ENCODE results near the gene CDK5R1. TPM values are rescaled to one million over a fixed set of nuclear protein-coding genes. Genes with fewer than 3 reads are reported as not detected.

Gene CDK5R1
- polyA plus RNA-seq, 1 of the 3 experiments (the other 2 are of a cell fraction), result 1.4 TPM

- TF ChIP-seq, protein P1, sequence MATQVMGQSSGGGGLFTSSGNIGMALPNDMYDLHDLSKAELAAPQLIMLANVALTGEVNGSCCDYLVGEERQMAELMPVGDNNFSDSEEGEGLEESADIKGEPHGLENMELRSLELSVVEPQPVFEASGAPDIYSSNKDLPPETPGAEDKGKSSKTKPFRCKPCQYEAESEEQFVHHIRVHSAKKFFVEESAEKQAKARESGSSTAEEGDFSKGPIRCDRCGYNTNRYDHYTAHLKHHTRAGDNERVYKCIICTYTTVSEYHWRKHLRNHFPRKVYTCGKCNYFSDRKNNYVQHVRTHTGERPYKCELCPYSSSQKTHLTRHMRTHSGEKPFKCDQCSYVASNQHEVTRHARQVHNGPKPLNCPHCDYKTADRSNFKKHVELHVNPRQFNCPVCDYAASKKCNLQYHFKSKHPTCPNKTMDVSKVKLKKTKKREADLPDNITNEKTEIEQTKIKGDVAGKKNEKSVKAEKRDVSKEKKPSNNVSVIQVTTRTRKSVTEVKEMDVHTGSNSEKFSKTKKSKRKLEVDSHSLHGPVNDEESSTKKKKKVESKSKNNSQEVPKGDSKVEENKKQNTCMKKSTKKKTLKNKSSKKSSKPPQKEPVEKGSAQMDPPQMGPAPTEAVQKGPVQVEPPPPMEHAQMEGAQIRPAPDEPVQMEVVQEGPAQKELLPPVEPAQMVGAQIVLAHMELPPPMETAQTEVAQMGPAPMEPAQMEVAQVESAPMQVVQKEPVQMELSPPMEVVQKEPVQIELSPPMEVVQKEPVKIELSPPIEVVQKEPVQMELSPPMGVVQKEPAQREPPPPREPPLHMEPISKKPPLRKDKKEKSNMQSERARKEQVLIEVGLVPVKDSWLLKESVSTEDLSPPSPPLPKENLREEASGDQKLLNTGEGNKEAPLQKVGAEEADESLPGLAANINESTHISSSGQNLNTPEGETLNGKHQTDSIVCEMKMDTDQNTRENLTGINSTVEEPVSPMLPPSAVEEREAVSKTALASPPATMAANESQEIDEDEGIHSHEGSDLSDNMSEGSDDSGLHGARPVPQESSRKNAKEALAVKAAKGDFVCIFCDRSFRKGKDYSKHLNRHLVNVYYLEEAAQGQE (IDR thresholded peaks at IDR 0.05; ENCODE audit: low read depth, low read length), result no peak
- TF ChIP-seq, protein P2, sequence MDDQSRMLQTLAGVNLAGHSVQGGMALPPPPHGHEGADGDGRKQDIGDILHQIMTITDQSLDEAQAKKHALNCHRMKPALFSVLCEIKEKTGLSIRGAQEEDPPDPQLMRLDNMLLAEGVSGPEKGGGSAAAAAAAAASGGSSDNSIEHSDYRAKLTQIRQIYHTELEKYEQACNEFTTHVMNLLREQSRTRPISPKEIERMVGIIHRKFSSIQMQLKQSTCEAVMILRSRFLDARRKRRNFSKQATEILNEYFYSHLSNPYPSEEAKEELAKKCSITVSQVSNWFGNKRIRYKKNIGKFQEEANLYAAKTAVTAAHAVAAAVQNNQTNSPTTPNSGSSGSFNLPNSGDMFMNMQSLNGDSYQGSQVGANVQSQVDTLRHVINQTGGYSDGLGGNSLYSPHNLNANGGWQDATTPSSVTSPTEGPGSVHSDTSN (IDR thresholded peaks at IDR 0.05), result no peak
- TF ChIP-seq ELF1 (IDR thresholded peaks at IDR 0.05) (no peak), RCOR1 (IDR thresholded peaks at IDR 0.05; ENCODE audit: low read length) (no peak)
Measured at GRCh38 chr17:32481193-32481592, 5.6 kb upstream of the CDK5R1 start (continued).

DNA sequence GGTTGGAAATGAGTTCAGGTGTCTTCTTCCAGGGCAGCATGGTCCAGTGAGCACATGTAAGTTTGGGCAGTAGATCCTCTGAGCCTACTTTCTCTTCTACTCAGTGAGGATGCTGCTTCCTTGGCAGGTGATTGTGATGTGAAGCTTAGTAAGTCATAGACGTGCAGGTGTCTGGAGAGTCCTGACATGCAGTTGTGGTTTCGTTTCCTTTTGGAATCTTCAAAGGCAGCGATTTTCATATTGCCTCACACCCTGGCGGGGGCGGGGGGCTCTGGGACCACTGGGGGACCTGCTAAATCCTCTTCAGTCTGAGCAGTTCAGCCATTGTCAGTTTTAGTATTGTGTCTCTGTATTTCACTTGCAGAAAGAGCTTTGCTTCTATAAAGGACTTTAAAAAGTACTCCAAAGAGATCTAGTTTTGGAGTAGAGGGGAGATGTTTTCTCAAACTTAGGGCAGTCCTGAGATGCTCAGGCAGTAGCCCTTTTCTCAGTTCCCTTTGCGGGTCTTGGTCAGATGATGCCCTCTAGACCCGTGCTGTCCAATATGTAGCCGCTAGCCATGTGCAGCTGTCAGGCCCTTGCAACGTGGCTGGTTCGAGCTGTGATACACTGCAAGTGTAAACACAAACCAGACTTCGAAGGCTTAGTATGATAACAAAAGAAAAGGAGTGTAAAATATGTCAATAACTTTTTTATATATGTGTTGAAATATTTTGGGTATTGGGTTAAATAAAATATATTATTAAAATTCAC lies 4.0 kb upstream of the CDK5R1 start:
- H3K9ac ChIP-seq, result no peak overlapping the region
- H3K27me3 ChIP-seq (ENCODE audit: insufficient read depth), result no peaks in the 10 kb centered on the region
- H3K36me3 ChIP-seq (replicated peaks in 1 of 2; ENCODE audit: control insufficient read depth in 1 of 2, insufficient read depth in 2 of 2, low read length in 1 of 2), result peaks cover 17 to 52% of the 10 kb centered on the region in 2 experiments
- H3K9me2 ChIP-seq, result no peaks in the 10 kb centered on the region
- no peak overlapping the region for H3K4me2 ChIP-seq
- DNase-seq, result no peak
- TF ChIP-seq MXI1 (IDR thresholded peaks at IDR 0.05; ENCODE audit: low read depth, low read length) (peak; percentile 49; the same call in 1 of the 2 replicates), FOXJ3 (CRISPR knock-in tag; IDR thresholded peaks at IDR 0.05) (no peak)
- no peak overlapping the region for H2AFZ ChIP-seq (ENCODE audit: low read depth)
- ChIA-PET POLR2A (interaction anchor here (1.2 kb wide), 1 partner anchor 19 kb away, joined by 4 read pairs; no protein-coding TSS in a partner anchor), CTCF (interaction anchor here (0.6 to 11.0 kb wide), 17 partner anchors 12 to 395 kb away, joined by 3 to 102 read pairs (median 5); partner anchors contain the start of genes MYO1D and PSMD11)
- H4K20me1 ChIP-seq (ENCODE audit: insufficient read depth), result no peaks in the 10 kb centered on the region
- peaks cover 0 to 20% of the 10 kb centered on the region in 2 experiments; a peak in 1 of 4 replicates for H3K4me1 ChIP-seq (ENCODE audit: control insufficient read depth in 1 of 2, insufficient read depth in 2 of 2, low read depth in 1 of 2, low read length in 1 of 2)
- H3K27ac ChIP-seq (ENCODE audit: low read depth in 2 of 2, low read length in 1 of 2), result peak overlapping the region; percentile 4 to 26; a peak in 3 of 4 replicates
- H3K79me2 ChIP-seq (ENCODE audit: insufficient read depth), result no peaks in the 10 kb centered on the region
- no peak overlapping the region for H3K4me3 ChIP-seq (ENCODE audit: low read depth in 2 of 2, low read length in 1 of 2)
- WGBS (ENCODE audit: low lambda C conversion rate), result 88% methylated on average over 11 of the region's 11 CpGs
- no peaks in the 10 kb centered on the region for H3K9me3 ChIP-seq
- peaks cover 25% of the 10 kb centered on the region for H3F3A ChIP-seq (replicated peaks; ENCODE audit: insufficient read depth)

- H3F3A ChIP-seq (replicated peaks; ENCODE audit: insufficient read depth), result peaks cover 25% of the 10 kb centered on the region
- H3K4me1 ChIP-seq (ENCODE audit: control insufficient read depth in 1 of 2, insufficient read depth in 2 of 2, low read depth in 1 of 2, low read length in 1 of 2), result peaks cover 0 to 27% of the 10 kb centered on the region in 2 experiments; a peak in 1 of 4 replicates
- peaks cover 10 to 48% of the 10 kb centered on the region in 2 experiments for H3K36me3 ChIP-seq (replicated peaks in 1 of 2; ENCODE audit: control insufficient read depth in 1 of 2, insufficient read depth in 2 of 2, low read length in 1 of 2)
- no peak overlapping the region for H3K4me2 ChIP-seq
- no peak overlapping the region for H3K9ac ChIP-seq
- POLR2A ChIA-PET, result interaction anchor here (0.8 to 1.3 kb wide), 5 partner anchors 13 to 394 kb away, joined by 3 to 5 read pairs (median 3); partner anchors contain the start of gene PSMD11
- TF ChIP-seq RAD21 (IDR thresholded peaks at IDR 0.05; ENCODE audit: low read length) (peak; percentile 89), POLR2AphosphoS5 (IDR thresholded peaks at IDR 0.05; ENCODE audit: low read depth, low read length) (peak; percentile 49; the same call in 1 of the 2 replicates), NFIC (IDR thresholded peaks at IDR 0.05; ENCODE audit: borderline replicate concordance) (no peak), SIN3A (IDR thresholded peaks at IDR 0.05; ENCODE audit: borderline replicate concordance, low read depth, low read length) (no peak), CHD2 (IDR thresholded peaks at IDR 0.05; ENCODE audit: low read length, partially characterized antibody) (peak; percentile 16), SMC3 (IDR thresholded peaks at IDR 0.05; ENCODE audit: low read depth, low read length) (peak; percentile 73)
- TF ChIP-seq, protein P3, sequence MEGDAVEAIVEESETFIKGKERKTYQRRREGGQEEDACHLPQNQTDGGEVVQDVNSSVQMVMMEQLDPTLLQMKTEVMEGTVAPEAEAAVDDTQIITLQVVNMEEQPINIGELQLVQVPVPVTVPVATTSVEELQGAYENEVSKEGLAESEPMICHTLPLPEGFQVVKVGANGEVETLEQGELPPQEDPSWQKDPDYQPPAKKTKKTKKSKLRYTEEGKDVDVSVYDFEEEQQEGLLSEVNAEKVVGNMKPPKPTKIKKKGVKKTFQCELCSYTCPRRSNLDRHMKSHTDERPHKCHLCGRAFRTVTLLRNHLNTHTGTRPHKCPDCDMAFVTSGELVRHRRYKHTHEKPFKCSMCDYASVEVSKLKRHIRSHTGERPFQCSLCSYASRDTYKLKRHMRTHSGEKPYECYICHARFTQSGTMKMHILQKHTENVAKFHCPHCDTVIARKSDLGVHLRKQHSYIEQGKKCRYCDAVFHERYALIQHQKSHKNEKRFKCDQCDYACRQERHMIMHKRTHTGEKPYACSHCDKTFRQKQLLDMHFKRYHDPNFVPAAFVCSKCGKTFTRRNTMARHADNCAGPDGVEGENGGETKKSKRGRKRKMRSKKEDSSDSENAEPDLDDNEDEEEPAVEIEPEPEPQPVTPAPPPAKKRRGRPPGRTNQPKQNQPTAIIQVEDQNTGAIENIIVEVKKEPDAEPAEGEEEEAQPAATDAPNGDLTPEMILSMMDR (IDR thresholded peaks at IDR 0.05), result peak; percentile 65
- TF ChIP-seq, protein P2 (IDR thresholded peaks at IDR 0.05), result 0 out of 2 replicates have a peak, but pooled peaks have one; percentile 8
- CTCF ChIA-PET, result interaction anchor here (0.6 to 11.0 kb wide), 28 partner anchors 12 to 394 kb away, joined by 3 to 102 read pairs (median 4); partner anchors contain the start of genes MYO1D and PSMD11
- H4K20me1 ChIP-seq (ENCODE audit: insufficient read depth), result peaks cover 8% of the 10 kb centered on the region; the same call in 1 of the 2 replicates
- no peak overlapping the region; a peak in 1 of 4 replicates for H3K4me3 ChIP-seq (ENCODE audit: low read depth in 2 of 2, low read length in 1 of 2)
- no peak overlapping the region for H2AFZ ChIP-seq (ENCODE audit: low read depth)
- H3K27me3 ChIP-seq (ENCODE audit: insufficient read depth), result no peaks in the 10 kb centered on the region
- no peaks in the 10 kb centered on the region for H3K79me2 ChIP-seq (ENCODE audit: insufficient read depth)
- DNase-seq, result peak; percentile 77
- H3K27ac ChIP-seq (ENCODE audit: low read depth in 2 of 2, low read length in 1 of 2), result peak overlapping the region; percentile 4 to 84; a peak in 3 of 4 replicates
- no peaks in the 10 kb centered on the region for H3K9me2 ChIP-seq
- WGBS (ENCODE audit: low lambda C conversion rate), result 57% methylated on average over 6 of the region's 7 CpGs
- no peaks in the 10 kb centered on the region for H3K9me3 ChIP-seq
Measured at GRCh38 chr17:32483451-32484019, 3.3 kb upstream of the CDK5R1 start.

Measured in SK-N-SH (cell line).